ENCODE measurements around the gene USP17L11.
A peak's percentile ranks its signal among the peaks of the same experiment; 100 is the strongest.
"Not testable (repeated sequence)": the region's sequence is repeated elsewhere in the genome, so short reads cannot be mapped to it uniquely, and the experiment has no call there.

The USP17L11 gene

GRCh38 chr4:9230249-9230648, 15.0 kb downstream of the USP17L11 start:
- H3K4me3 ChIP-seq (ENCODE audit: control insufficient read depth in 1 of 7, extremely low read depth in 1 of 7, insufficient read depth in 4 of 7, low read depth in 2 of 7, low read length in 6 of 7); DNase-seq; H3K4me1 ChIP-seq (ENCODE audit: control extremely low read depth in 1 of 4, control insufficient read depth in 4 of 4, insufficient read depth in 4 of 4, low read length in 3 of 4); POLR2A ChIA-PET; H3K36me3 ChIP-seq (ENCODE audit: control insufficient read depth in 4 of 4, insufficient read depth in 4 of 4, low read length in 3 of 4); H3K9me3 ChIP-seq (ENCODE audit: control extremely low read depth in 1 of 5, control insufficient read depth in 4 of 5, insufficient read depth in 2 of 5, low read depth in 1 of 5, low read length in 4 of 5); CTCF ChIA-PET; H3K27ac ChIP-seq (ENCODE audit: insufficient read depth in 1 of 2, low read depth in 1 of 2, low read length in 2 of 2, poor library complexity in 1 of 2, severe bottlenecking in 2 of 2); H3K27me3 ChIP-seq (replicated peaks in 2 of 5; ENCODE audit: control insufficient read depth in 4 of 5, insufficient read depth in 5 of 5, low read length in 4 of 5): not testable (repeated sequence)
- WGBS (ENCODE audit: insufficient coverage): no CpG with 5 or more reads among the region's 8 CpGs

DNA sequence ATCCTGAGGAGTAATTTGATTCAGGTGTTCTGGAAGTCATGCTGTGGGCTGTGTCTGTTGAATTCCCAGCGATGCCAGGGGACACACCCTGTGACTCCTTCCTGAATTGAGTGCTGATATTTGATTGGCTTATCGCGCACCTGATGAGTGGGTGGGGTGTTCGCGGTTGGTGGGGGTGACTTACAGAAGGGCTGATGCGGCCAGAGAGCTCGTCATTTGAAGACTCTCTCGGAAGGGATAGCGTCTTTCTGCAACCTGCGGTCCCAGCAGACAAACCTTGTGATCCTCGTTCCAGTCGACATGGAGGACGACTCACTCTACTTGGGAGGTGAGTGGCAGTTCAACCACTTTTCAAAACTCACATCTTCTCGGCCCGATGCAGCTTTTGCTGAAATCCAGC, 18.9 kb downstream of the USP17L11 start, which contains the start of gene USP17L15:
Gene USP17L15 (plus strand): TSS at position 301 of the 400 bp plus-strand sequence. CDS start 0 bp downstream, at position 301.
- H3K27me3 ChIP-seq (replicated peaks in 2 of 5; ENCODE audit: control insufficient read depth in 4 of 5, insufficient read depth in 5 of 5, low read length in 4 of 5); H3K9me3 ChIP-seq (ENCODE audit: control extremely low read depth in 1 of 5, control insufficient read depth in 4 of 5, insufficient read depth in 2 of 5, low read depth in 1 of 5, low read length in 4 of 5); CTCF ChIA-PET; H3K4me1 ChIP-seq (ENCODE audit: control extremely low read depth in 1 of 4, control insufficient read depth in 4 of 4, insufficient read depth in 4 of 4, low read length in 3 of 4); H3K27ac ChIP-seq (ENCODE audit: insufficient read depth in 1 of 2, low read depth in 1 of 2, low read length in 2 of 2, poor library complexity in 1 of 2, severe bottlenecking in 2 of 2); H3K36me3 ChIP-seq (ENCODE audit: control insufficient read depth in 4 of 4, insufficient read depth in 4 of 4, low read length in 3 of 4); H3K4me3 ChIP-seq (ENCODE audit: control insufficient read depth in 1 of 7, extremely low read depth in 1 of 7, insufficient read depth in 4 of 7, low read depth in 2 of 7, low read length in 6 of 7); DNase-seq; POLR2A ChIA-PET: not testable (repeated sequence)
- WGBS (ENCODE audit: insufficient coverage): no CpG with 5 or more reads among the region's 15 CpGs

- POLR2A ChIA-PET; H3K27me3 ChIP-seq (replicated peaks in 2 of 5; ENCODE audit: control insufficient read depth in 4 of 5, insufficient read depth in 5 of 5, low read length in 4 of 5); H3K4me1 ChIP-seq (ENCODE audit: control extremely low read depth in 1 of 4, control insufficient read depth in 4 of 4, insufficient read depth in 4 of 4, low read length in 3 of 4); H3K27ac ChIP-seq (ENCODE audit: insufficient read depth in 1 of 2, low read depth in 1 of 2, low read length in 2 of 2, poor library complexity in 1 of 2, severe bottlenecking in 2 of 2); H3K4me3 ChIP-seq (ENCODE audit: control insufficient read depth in 1 of 7, extremely low read depth in 1 of 7, insufficient read depth in 4 of 7, low read depth in 2 of 7, low read length in 6 of 7); H3K9me3 ChIP-seq (ENCODE audit: control extremely low read depth in 1 of 5, control insufficient read depth in 4 of 5, insufficient read depth in 2 of 5, low read depth in 1 of 5, low read length in 4 of 5); H3K36me3 ChIP-seq (ENCODE audit: control insufficient read depth in 4 of 4, insufficient read depth in 4 of 4, low read length in 3 of 4); CTCF ChIA-PET: not testable (repeated sequence)
- DNase-seq: peak in 1 of 3 donors; percentile 0
- WGBS (ENCODE audit: insufficient coverage): no CpG with 5 or more reads among the region's 12 CpGs
These were observed 23.3 kb downstream of the USP17L11 start for GRCh38 chr4:9238461-9238860.

DNA sequence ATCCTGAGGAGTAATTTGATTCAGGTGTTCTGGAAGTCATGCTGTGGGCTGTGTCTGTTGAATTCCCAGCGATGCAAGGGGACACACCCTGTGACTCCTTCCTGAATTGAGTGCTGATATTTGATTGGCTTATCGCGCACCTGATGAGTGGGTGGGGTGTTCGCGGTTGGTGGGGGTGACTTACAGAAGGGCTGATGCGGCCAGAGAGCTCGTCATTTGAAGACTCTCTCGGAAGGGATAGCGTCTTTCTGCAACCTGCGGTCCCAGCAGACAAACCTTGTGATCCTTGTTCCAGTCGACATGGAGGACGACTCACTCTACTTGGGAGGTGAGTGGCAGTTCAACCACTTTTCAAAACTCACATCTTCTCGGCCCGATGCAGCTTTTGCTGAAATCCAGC, 28.4 kb downstream of the USP17L11 start, which contains the start of gene USP17L17:
Gene USP17L17 (plus strand): TSS at position 301 of the 400 bp plus-strand sequence. CDS start 0 bp downstream, at position 301.
- H3K4me1 ChIP-seq (ENCODE audit: control extremely low read depth in 1 of 4, control insufficient read depth in 4 of 4, insufficient read depth in 4 of 4, low read length in 3 of 4); POLR2A ChIA-PET; H3K4me3 ChIP-seq (ENCODE audit: control insufficient read depth in 1 of 7, extremely low read depth in 1 of 7, insufficient read depth in 4 of 7, low read depth in 2 of 7, low read length in 6 of 7); H3K9me3 ChIP-seq (ENCODE audit: control extremely low read depth in 1 of 5, control insufficient read depth in 4 of 5, insufficient read depth in 2 of 5, low read depth in 1 of 5, low read length in 4 of 5); CTCF ChIA-PET; H3K36me3 ChIP-seq (ENCODE audit: control insufficient read depth in 4 of 4, insufficient read depth in 4 of 4, low read length in 3 of 4); H3K27ac ChIP-seq (ENCODE audit: insufficient read depth in 1 of 2, low read depth in 1 of 2, low read length in 2 of 2, poor library complexity in 1 of 2, severe bottlenecking in 2 of 2); H3K27me3 ChIP-seq (replicated peaks in 2 of 5; ENCODE audit: control insufficient read depth in 4 of 5, insufficient read depth in 5 of 5, low read length in 4 of 5); DNase-seq: not testable (repeated sequence)
- no CpG with 5 or more reads among the region's 14 CpGs for WGBS (ENCODE audit: insufficient coverage)

GRCh38 chr4:9247953-9248680, 32.9 kb downstream of the USP17L11 start, which contains the start of gene USP17L18:
Gene USP17L18, plus strand, starts transcription at chr4:9248630. Its CDS starts 0 bp downstream, at chr4:9248630.
- CTCF ChIA-PET; DNase-seq; H3K27me3 ChIP-seq (replicated peaks in 2 of 5; ENCODE audit: control insufficient read depth in 4 of 5, insufficient read depth in 5 of 5, low read length in 4 of 5); POLR2A ChIA-PET; H3K36me3 ChIP-seq (ENCODE audit: control insufficient read depth in 4 of 4, insufficient read depth in 4 of 4, low read length in 3 of 4); H3K27ac ChIP-seq (ENCODE audit: insufficient read depth in 1 of 2, low read depth in 1 of 2, low read length in 2 of 2, poor library complexity in 1 of 2, severe bottlenecking in 2 of 2); H3K4me3 ChIP-seq (ENCODE audit: control insufficient read depth in 1 of 7, extremely low read depth in 1 of 7, insufficient read depth in 4 of 7, low read depth in 2 of 7, low read length in 6 of 7); H3K4me1 ChIP-seq (ENCODE audit: control extremely low read depth in 1 of 4, control insufficient read depth in 4 of 4, insufficient read depth in 4 of 4, low read length in 3 of 4); H3K9me3 ChIP-seq (ENCODE audit: control extremely low read depth in 1 of 5, control insufficient read depth in 4 of 5, insufficient read depth in 2 of 5, low read depth in 1 of 5, low read length in 4 of 5): not testable (repeated sequence)
- WGBS (ENCODE audit: insufficient coverage): no CpG with 5 or more reads among the region's 26 CpGs

DNA sequence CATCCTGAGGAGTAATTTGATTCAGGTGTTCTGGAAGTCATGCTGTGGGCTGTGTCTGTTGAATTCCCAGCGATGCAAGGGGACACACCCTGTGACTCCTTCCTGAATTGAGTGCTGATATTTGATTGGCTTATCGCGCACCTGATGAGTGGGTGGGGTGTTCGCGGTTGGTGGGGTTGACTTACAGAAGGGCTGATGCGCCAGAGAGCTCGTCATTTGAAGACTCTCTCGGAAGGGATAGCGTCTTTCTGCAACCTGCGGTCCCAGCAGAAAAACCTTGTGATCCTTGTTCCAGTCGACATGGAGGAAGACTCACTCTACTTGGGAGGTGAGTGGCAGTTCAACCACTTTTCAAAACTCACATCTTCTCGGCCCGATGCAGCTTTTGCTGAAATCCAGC, 37.9 kb downstream of the USP17L11 start, which contains the start of gene USP17L19:
Gene USP17L19 (plus strand): TSS at position 301 of the 400 bp plus-strand sequence. CDS start 0 bp downstream, at position 301.
- H3K4me3 ChIP-seq (ENCODE audit: control insufficient read depth in 1 of 7, extremely low read depth in 1 of 7, insufficient read depth in 4 of 7, low read depth in 2 of 7, low read length in 6 of 7); DNase-seq; H3K27me3 ChIP-seq (replicated peaks in 2 of 5; ENCODE audit: control insufficient read depth in 4 of 5, insufficient read depth in 5 of 5, low read length in 4 of 5); H3K36me3 ChIP-seq (ENCODE audit: control insufficient read depth in 4 of 4, insufficient read depth in 4 of 4, low read length in 3 of 4); POLR2A ChIA-PET; CTCF ChIA-PET; H3K9me3 ChIP-seq (ENCODE audit: control extremely low read depth in 1 of 5, control insufficient read depth in 4 of 5, insufficient read depth in 2 of 5, low read depth in 1 of 5, low read length in 4 of 5); H3K4me1 ChIP-seq (ENCODE audit: control extremely low read depth in 1 of 4, control insufficient read depth in 4 of 4, insufficient read depth in 4 of 4, low read length in 3 of 4); H3K27ac ChIP-seq (ENCODE audit: insufficient read depth in 1 of 2, low read depth in 1 of 2, low read length in 2 of 2, poor library complexity in 1 of 2, severe bottlenecking in 2 of 2): not testable (repeated sequence)
- WGBS (ENCODE audit: insufficient coverage): no CpG with 5 or more reads among the region's 13 CpGs

DNA sequence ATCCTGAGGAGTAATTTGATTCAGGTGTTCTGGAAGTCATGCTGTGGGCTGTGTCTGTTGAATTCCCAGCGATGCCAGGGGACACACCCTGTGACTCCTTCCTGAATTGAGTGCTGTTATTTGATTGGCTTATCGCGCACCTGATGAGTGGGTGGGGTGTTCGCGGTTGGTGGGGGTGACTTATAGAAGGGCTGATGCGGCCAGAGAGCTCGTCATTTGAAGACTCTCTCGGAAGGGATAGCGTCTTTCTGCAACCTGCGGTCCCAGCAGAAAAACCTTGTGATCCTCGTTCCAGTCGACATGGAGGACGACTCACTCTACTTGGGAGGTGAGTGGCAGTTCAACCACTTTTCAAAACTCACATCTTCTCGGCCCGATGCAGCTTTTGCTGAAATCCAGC, 42.6 kb downstream of the USP17L11 start, which contains the start of gene USP17L20:
Gene USP17L20 (plus strand): TSS at position 301 of the 400 bp plus-strand sequence. CDS start 0 bp downstream, at position 301.
- WGBS (ENCODE audit: insufficient coverage): no CpG with 5 or more reads among the region's 15 CpGs
- POLR2A ChIA-PET; H3K4me1 ChIP-seq (ENCODE audit: control extremely low read depth in 1 of 4, control insufficient read depth in 4 of 4, insufficient read depth in 4 of 4, low read length in 3 of 4); H3K27me3 ChIP-seq (replicated peaks in 2 of 5; ENCODE audit: control insufficient read depth in 4 of 5, insufficient read depth in 5 of 5, low read length in 4 of 5); DNase-seq; H3K27ac ChIP-seq (ENCODE audit: insufficient read depth in 1 of 2, low read depth in 1 of 2, low read length in 2 of 2, poor library complexity in 1 of 2, severe bottlenecking in 2 of 2); H3K4me3 ChIP-seq (ENCODE audit: control insufficient read depth in 1 of 7, extremely low read depth in 1 of 7, insufficient read depth in 4 of 7, low read depth in 2 of 7, low read length in 6 of 7); H3K9me3 ChIP-seq (ENCODE audit: control extremely low read depth in 1 of 5, control insufficient read depth in 4 of 5, insufficient read depth in 2 of 5, low read depth in 1 of 5, low read length in 4 of 5); H3K36me3 ChIP-seq (ENCODE audit: control insufficient read depth in 4 of 4, insufficient read depth in 4 of 4, low read length in 3 of 4); CTCF ChIA-PET: not testable (repeated sequence)

Measured in common myeloid progenitor, CD34-positive (primary cell).